Activated CD4-positive, alpha-beta T cell treated with anti-CD3 and anti-CD28 coated beads, Interleukin-2, amount 10 ng/mL, durations not matched to agents 24 days and 14 days (primary cell): ENCODE results near the gene PTPRN2. TPM values are rescaled to one million over a fixed set of nuclear protein-coding genes. Genes with fewer than 3 reads are reported as not detected.

Experiments
- DNase-seq: peaks from one replicate; pipeline ENCODE4 v3.0.0; 2022
- H3K27ac Mint-ChIP-seq: one replicate; pipeline ENCODE4 v1.8.0; 2022; ENCODE audit warnings: mild to moderate bottlenecking, mixed read lengths
- H3K27me3 Mint-ChIP-seq: one replicate; pipeline ENCODE4 v1.8.0; 2022; ENCODE audit warnings: mixed read lengths
- H3K36me3 Mint-ChIP-seq: one replicate; pipeline ENCODE4 v1.8.0; 2022; ENCODE audit warnings: low read depth, mild to moderate bottlenecking, mixed read lengths
- H3K4me1 Mint-ChIP-seq: one replicate; pipeline ENCODE4 v1.8.0; 2021; ENCODE audit warnings: mixed read lengths
- H3K4me3 Mint-ChIP-seq: one replicate; pipeline ENCODE4 v1.8.0; 2022; ENCODE audit warnings: mild to moderate bottlenecking, moderate library complexity, mixed read lengths
- H3K9me3 Mint-ChIP-seq: one replicate; pipeline ENCODE4 v1.8.0; 2021; ENCODE audit warnings: mixed read lengths
- intact Hi-C: fragments of 100-400 bp; cut with micrococcal nuclease; formaldehyde crosslinking; loops from one replicate; pipeline ENCODE4 v1.15.1; 2023
- total RNA-seq: library from RNA; stranded (reverse); gene quantifications from 2 replicates; pipeline ENCODE4 v1.2.3, GENCODE V29; 2022

Gene PTPRN2
- total RNA-seq, 1 donor from 2014 or later: 0.33 TPM

- intact Hi-C loops: no loop called here
- Mint-ChIP-seq H3K27me3 (peaks cover 3% of the 10 kb centered on the region), H3K4me1 (no peaks in the 10 kb centered on the region), H3K36me3 (no peaks in the 10 kb centered on the region), H3K27ac (no peak overlapping the region), H3K9me3 (peaks cover 8% of the 10 kb centered on the region), H3K4me3 (no peak overlapping the region)
- DNase-seq: no peak
These were observed 814.3 kb downstream of the PTPRN2 start for GRCh38 chr7:157773361-157773760.

GRCh38 chr7:157772486-157773130 lies 815.0 kb downstream of the PTPRN2 start:
- DNase-seq: no peak
- peaks cover 3% of the 10 kb centered on the region for H3K27me3 Mint-ChIP-seq
- H3K27ac Mint-ChIP-seq: no peak overlapping the region
- no peaks in the 10 kb centered on the region for H3K4me1 Mint-ChIP-seq
- H3K36me3 Mint-ChIP-seq: no peaks in the 10 kb centered on the region
- no peak overlapping the region for H3K4me3 Mint-ChIP-seq
- intact Hi-C loops: no loop called here
- H3K9me3 Mint-ChIP-seq: peaks cover 8% of the 10 kb centered on the region

- no peaks in the 10 kb centered on the region for H3K36me3 Mint-ChIP-seq
- H3K27me3 Mint-ChIP-seq: no peaks in the 10 kb centered on the region
- intact Hi-C loops: no loop called here
- H3K27ac Mint-ChIP-seq: no peak overlapping the region
- no peaks in the 10 kb centered on the region for H3K4me1 Mint-ChIP-seq
- no peak overlapping the region for H3K4me3 Mint-ChIP-seq
- no peak for DNase-seq
- H3K9me3 Mint-ChIP-seq: peaks cover 8% of the 10 kb centered on the region
These were observed 815.9 kb downstream of the PTPRN2 start for GRCh38 chr7:157771689-157772088.

GRCh38 chr7:157770716-157771320 lies 816.8 kb downstream of the PTPRN2 start:
- Mint-ChIP-seq H3K4me1 (no peaks in the 10 kb centered on the region), H3K36me3 (no peaks in the 10 kb centered on the region), H3K27me3 (no peaks in the 10 kb centered on the region), H3K9me3 (peaks cover 14% of the 10 kb centered on the region), H3K27ac (no peak overlapping the region), H3K4me3 (no peak overlapping the region)
- DNase-seq: no peak
- intact Hi-C loops: no loop called here

- no peak overlapping the region for H3K4me3 Mint-ChIP-seq
- peaks cover 26% of the 10 kb centered on the region for H3K9me3 Mint-ChIP-seq
- no peaks in the 10 kb centered on the region for H3K36me3 Mint-ChIP-seq
- no peaks in the 10 kb centered on the region for H3K27me3 Mint-ChIP-seq
- no peak for DNase-seq
- intact Hi-C loops: no loop called here
- no peak overlapping the region for H3K27ac Mint-ChIP-seq
- H3K4me1 Mint-ChIP-seq: no peaks in the 10 kb centered on the region
These were observed 818.0 kb downstream of the PTPRN2 start for GRCh38 chr7:157769526-157770215.

GRCh38 chr7:157769086-157769485 lies 818.5 kb downstream of the PTPRN2 start:
- no peak for DNase-seq
- Mint-ChIP-seq H3K27me3 (no peaks in the 10 kb centered on the region), H3K4me3 (no peak overlapping the region), H3K27ac (no peak overlapping the region), H3K4me1 (no peaks in the 10 kb centered on the region), H3K9me3 (peaks cover 29% of the 10 kb centered on the region), H3K36me3 (no peaks in the 10 kb centered on the region)
- intact Hi-C loops: no loop called here

- peaks cover 35% of the 10 kb centered on the region for H3K9me3 Mint-ChIP-seq
- no peak for DNase-seq
- H3K27me3 Mint-ChIP-seq: no peaks in the 10 kb centered on the region
These were observed 819.4 kb downstream of the PTPRN2 start for GRCh38 chr7:157768198-157768597.

GRCh38 chr7:157767506-157768197 lies 820.0 kb downstream of the PTPRN2 start:
- Mint-ChIP-seq H3K9me3 (peaks cover 35% of the 10 kb centered on the region), H3K36me3 (no peaks in the 10 kb centered on the region), H3K4me1 (no peaks in the 10 kb centered on the region), H3K4me3 (no peak overlapping the region), H3K27ac (no peak overlapping the region), H3K27me3 (no peaks in the 10 kb centered on the region)
- intact Hi-C loops: no loop called here
- no peak for DNase-seq

More at GRCh38 chr7:157768198-157768597, 819.4 kb downstream of the PTPRN2 start:
- Mint-ChIP-seq H3K27ac (no peak overlapping the region), H3K36me3 (no peaks in the 10 kb centered on the region), H3K4me1 (no peaks in the 10 kb centered on the region), H3K4me3 (no peak overlapping the region)
- intact Hi-C loops: no loop called here

- DNase-seq: no peak
- Mint-ChIP-seq H3K4me1 (no peaks in the 10 kb centered on the region), H3K27ac (no peak overlapping the region), H3K36me3 (no peaks in the 10 kb centered on the region), H3K4me3 (no peak overlapping the region), H3K9me3 (peaks cover 28% of the 10 kb centered on the region), H3K27me3 (no peaks in the 10 kb centered on the region)
- intact Hi-C loops: no loop called here
These were observed 821.5 kb downstream of the PTPRN2 start for GRCh38 chr7:157766098-157766497.

GRCh38 chr7:157764946-157765537 lies 822.6 kb downstream of the PTPRN2 start:
- DNase-seq: no peak
- Mint-ChIP-seq H3K27ac (no peak overlapping the region), H3K36me3 (no peaks in the 10 kb centered on the region), H3K27me3 (peaks cover 3% of the 10 kb centered on the region), H3K4me1 (no peaks in the 10 kb centered on the region), H3K9me3 (peaks cover 28% of the 10 kb centered on the region), H3K4me3 (no peak overlapping the region)
- intact Hi-C loops: no loop called here

GRCh38 chr7:157764193-157764592 lies 823.4 kb downstream of the PTPRN2 start:
- peaks cover 3% of the 10 kb centered on the region for H3K27me3 Mint-ChIP-seq
- H3K4me1 Mint-ChIP-seq: no peaks in the 10 kb centered on the region
- H3K9me3 Mint-ChIP-seq: peaks cover 28% of the 10 kb centered on the region
- H3K27ac Mint-ChIP-seq: no peak overlapping the region
- no peak for DNase-seq
- H3K4me3 Mint-ChIP-seq: no peak overlapping the region
- no peaks in the 10 kb centered on the region for H3K36me3 Mint-ChIP-seq
- intact Hi-C loops: no loop called here

- no peaks in the 10 kb centered on the region for H3K36me3 Mint-ChIP-seq
- H3K27ac Mint-ChIP-seq: no peak overlapping the region
These were observed 824.2 kb downstream of the PTPRN2 start for GRCh38 chr7:157763279-157764000.

GRCh38 chr7:157762824-157763223 lies 824.8 kb downstream of the PTPRN2 start:
- Mint-ChIP-seq H3K9me3 (peaks cover 28% of the 10 kb centered on the region), H3K4me3 (no peak overlapping the region), H3K4me1 (no peaks in the 10 kb centered on the region), H3K27me3 (peaks cover 3% of the 10 kb centered on the region), H3K27ac (no peak overlapping the region), H3K36me3 (no peaks in the 10 kb centered on the region)
- DNase-seq: no peak
- intact Hi-C loops: no loop called here

More at GRCh38 chr7:157763279-157764000, 824.2 kb downstream of the PTPRN2 start:
- no peak for DNase-seq
- Mint-ChIP-seq H3K4me1 (no peaks in the 10 kb centered on the region), H3K9me3 (peaks cover 28% of the 10 kb centered on the region), H3K4me3 (no peak overlapping the region), H3K27me3 (peaks cover 3% of the 10 kb centered on the region)
- intact Hi-C loops: no loop called here
